CD4-positive, alpha-beta T cell treated with Interleukin-12 subunit alpha and Interleukin-12 subunit beta, for 1 hour (primary cell): ENCODE measurements around the gene C19orf25.

ENCODE experiments used
- DNase-seq: peaks from one replicate; pipeline ENCODE4 v3.0.0-alpha.2; 2020

Gene C19orf25

GRCh38 chr19:1445932-1446712, 32.9 kb downstream of the C19orf25 start:
- no peak for DNase-seq

- DNase-seq = peak; percentile 82
These were observed 33.7 kb downstream of the C19orf25 start for GRCh38 chr19:1445185-1445931.

GRCh38 chr19:1441677-1442438, 37.2 kb downstream of the C19orf25 start:
- no peak for DNase-seq

- no peak for DNase-seq
These were observed 38.0 kb downstream of the C19orf25 start for GRCh38 chr19:1441022-1441426.

- no peak for DNase-seq
These were observed 38.6 kb downstream of the C19orf25 start for GRCh38 chr19:1440418-1440801.

- peak; percentile 33 for DNase-seq
These were observed 39.2 kb downstream of the C19orf25 start for GRCh38 chr19:1439525-1440417.

- no peak for DNase-seq
These were observed 40.1 kb downstream of the C19orf25 start for GRCh38 chr19:1438933-1439354.

GRCh38 chr19:1438035-1438932, 40.7 kb downstream of the C19orf25 start, which contains the start of gene RPS15:
RPS15 (plus strand) TSS chr19:1438396; CDS start chr19:1438426, 30 bp downstream.
- peak; percentile 97 for DNase-seq

GRCh38 chr19:1437609-1438008, 41.4 kb downstream of the C19orf25 start:
- no peak for DNase-seq

GRCh38 chr19:1435378-1435989, 43.5 kb downstream of the C19orf25 start:
- DNase-seq = no peak

GRCh38 chr19:1434577-1435060, 44.4 kb downstream of the C19orf25 start:
- DNase-seq = no peak

GRCh38 chr19:1434040-1434366, 45.0 kb downstream of the C19orf25 start:
- DNase-seq = no peak

GRCh38 chr19:1433119-1434039, 45.6 kb downstream of the C19orf25 start:
- no peak for DNase-seq

GRCh38 chr19:1432507-1432887, 46.5 kb downstream of the C19orf25 start:
- no peak for DNase-seq

- no peak for DNase-seq
These were observed 47.1 kb downstream of the C19orf25 start for GRCh38 chr19:1431759-1432506.

GRCh38 chr19:1430246-1430645, 48.8 kb downstream of the C19orf25 start:
- no peak for DNase-seq

GRCh38 chr19:1429750-1430149, 49.3 kb downstream of the C19orf25 start:
- no peak for DNase-seq

- DNase-seq = no peak
These were observed 50.1 kb downstream of the C19orf25 start for GRCh38 chr19:1428738-1429391.
